OCI-LY1 (cell line): ENCODE measurements around the gene MAPKBP1.

Experiments used
- CTCF ChIP-seq: fragments of 200-600 bp; sonication (generic), shearing (Covaris generic); IDR thresholded peaks from 2 replicates; pipeline ENCODE4 v1.5.1; 2017; ENCODE audit warnings: mild to moderate bottlenecking, antibody characterized with exemption, low read length, moderate library complexity, mixed read lengths
- EZH2 ChIP-seq: fragments of 200-600 bp; sonication (generic), shearing (Covaris generic); IDR thresholded peaks from 2 replicates; pipeline ENCODE4 v1.8.0; 2017; ENCODE audit warnings: borderline replicate concordance, mixed run types, mild to moderate bottlenecking, antibody characterized with exemption, low read length, moderate library complexity, mixed read lengths

- TF ChIP-seq CTCF (no peak), EZH2 (no peak)
These were observed 25.2 kb downstream of the MAPKBP1 start for GRCh38 chr15:41799488-41799805.
